ENCODE measurements around the gene TNF.

The TNF gene

DNA sequence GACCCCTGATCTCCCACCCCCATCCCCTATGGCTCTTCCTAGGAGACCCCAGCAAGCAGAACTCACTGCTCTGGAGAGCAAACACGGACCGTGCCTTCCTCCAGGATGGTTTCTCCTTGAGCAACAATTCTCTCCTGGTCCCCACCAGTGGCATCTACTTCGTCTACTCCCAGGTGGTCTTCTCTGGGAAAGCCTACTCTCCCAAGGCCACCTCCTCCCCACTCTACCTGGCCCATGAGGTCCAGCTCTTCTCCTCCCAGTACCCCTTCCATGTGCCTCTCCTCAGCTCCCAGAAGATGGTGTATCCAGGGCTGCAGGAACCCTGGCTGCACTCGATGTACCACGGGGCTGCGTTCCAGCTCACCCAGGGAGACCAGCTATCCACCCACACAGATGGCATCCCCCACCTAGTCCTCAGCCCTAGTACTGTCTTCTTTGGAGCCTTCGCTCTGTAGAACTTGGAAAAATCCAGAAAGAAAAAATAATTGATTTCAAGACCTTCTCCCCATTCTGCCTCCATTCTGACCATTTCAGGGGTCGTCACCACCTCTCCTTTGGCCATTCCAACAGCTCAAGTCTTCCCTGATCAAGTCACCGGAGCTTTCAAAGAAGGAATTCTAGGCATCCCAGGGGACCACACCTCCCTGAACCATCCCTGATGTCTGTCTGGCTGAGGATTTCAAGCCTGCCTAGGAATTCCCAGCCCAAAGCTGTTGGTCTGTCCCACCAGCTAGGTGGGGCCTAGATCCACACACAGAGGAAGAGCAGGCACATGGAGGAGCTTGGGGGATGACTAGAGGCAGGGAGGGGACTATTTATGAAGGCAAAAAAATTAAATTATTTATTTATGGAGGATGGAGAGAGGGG, 1.9 kb upstream of the TNF start:
- DNase-seq, result no peak

DNA sequence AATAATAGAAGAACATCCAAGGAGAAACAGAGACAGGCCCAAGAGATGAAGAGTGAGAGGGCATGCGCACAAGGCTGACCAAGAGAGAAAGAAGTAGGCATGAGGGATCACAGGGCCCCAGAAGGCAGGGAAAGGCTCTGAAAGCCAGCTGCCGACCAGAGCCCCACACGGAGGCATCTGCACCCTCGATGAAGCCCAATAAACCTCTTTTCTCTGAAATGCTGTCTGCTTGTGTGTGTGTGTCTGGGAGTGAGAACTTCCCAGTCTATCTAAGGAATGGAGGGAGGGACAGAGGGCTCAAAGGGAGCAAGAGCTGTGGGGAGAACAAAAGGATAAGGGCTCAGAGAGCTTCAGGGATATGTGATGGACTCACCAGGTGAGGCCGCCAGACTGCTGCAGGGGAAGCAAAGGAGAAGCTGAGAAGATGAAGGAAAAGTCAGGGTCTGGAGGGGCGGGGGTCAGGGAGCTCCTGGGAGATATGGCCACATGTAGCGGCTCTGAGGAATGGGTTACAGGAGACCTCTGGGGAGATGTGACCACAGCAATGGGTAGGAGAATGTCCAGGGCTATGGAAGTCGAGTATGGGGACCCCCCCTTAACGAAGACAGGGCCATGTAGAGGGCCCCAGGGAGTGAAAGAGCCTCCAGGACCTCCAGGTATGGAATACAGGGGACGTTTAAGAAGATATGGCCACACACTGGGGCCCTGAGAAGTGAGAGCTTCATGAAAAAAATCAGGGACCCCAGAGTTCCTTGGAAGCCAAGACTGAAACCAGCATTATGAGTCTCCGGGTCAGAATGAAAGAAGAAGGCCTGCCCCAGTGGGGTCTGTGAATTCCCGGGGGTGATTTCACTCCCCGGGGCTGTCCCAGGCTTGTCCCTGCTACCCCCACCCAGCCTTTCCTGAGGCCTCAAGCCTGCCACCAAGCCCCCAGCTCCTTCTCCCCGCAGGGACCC, 981 bp upstream of the TNF start:
- DNase-seq, result peak; percentile 58

- DNase-seq, result no peak
Measured at GRCh38 chr6:31575952-31576685, 754 bp downstream of the TNF start.

DNA sequence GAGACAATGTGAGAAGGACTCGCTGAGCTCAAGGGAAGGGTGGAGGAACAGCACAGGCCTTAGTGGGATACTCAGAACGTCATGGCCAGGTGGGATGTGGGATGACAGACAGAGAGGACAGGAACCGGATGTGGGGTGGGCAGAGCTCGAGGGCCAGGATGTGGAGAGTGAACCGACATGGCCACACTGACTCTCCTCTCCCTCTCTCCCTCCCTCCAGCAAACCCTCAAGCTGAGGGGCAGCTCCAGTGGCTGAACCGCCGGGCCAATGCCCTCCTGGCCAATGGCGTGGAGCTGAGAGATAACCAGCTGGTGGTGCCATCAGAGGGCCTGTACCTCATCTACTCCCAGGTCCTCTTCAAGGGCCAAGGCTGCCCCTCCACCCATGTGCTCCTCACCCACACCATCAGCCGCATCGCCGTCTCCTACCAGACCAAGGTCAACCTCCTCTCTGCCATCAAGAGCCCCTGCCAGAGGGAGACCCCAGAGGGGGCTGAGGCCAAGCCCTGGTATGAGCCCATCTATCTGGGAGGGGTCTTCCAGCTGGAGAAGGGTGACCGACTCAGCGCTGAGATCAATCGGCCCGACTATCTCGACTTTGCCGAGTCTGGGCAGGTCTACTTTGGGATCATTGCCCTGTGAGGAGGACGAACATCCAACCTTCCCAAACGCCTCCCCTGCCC, 1.7 kb downstream of the TNF start:
- peak; percentile 60 for DNase-seq

GRCh38 chr6:31577579-31577966, 2.2 kb downstream of the TNF start:
- no peak for DNase-seq

DNA sequence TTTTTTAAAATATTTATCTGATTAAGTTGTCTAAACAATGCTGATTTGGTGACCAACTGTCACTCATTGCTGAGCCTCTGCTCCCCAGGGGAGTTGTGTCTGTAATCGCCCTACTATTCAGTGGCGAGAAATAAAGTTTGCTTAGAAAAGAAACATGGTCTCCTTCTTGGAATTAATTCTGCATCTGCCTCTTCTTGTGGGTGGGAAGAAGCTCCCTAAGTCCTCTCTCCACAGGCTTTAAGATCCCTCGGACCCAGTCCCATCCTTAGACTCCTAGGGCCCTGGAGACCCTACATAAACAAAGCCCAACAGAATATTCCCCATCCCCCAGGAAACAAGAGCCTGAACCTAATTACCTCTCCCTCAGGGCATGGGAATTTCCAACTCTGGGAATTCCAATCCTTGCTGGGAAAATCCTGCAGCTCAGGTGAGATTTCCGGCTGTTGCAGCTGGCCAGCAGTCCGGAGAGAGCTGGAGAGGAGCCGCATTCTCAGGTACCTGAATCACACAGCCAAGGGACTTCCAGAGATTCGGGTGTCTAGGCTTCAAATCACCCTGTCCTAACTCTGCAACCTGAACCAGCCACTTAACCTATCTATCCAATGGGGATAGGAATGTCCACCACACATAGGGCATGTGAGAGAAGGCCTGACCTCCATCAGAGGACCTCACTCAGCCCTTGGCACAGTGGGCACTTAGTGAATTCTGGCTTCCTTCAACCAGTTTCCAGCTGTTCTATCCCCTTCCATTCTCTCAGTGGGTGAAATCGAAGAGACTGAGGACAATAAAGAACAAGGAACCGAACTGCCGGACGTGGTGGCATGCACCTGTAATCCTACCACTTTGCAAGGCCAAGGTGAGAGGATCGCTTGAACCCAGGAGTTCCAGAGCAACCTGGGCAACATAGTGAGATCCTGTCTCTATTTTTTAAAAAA, 3.1 kb downstream of the TNF start:
- DNase-seq, result peak; percentile 12

DNA sequence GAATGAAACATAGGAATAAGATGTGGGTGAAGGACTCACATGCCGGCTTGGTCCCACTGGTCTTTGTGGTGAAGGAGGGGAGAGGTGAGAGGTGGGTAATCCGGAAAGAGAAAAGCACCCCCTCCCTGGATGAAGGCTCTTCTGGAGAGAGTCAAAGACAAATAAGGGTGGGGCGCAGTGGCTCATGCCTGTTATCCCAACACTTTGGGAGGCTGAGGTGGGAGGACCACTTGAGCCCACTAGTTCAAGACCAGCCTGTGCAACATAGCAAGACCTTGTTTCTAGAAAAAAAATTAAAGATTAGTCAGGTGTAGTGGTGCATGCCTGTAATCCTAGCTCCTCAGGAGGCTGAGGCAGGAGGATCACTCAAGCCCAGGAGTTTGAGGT, 3.7 kb downstream of the TNF start:
- peak; percentile 23 for DNase-seq

GRCh38 chr6:31579546-31580437, 4.4 kb downstream of the TNF start:
- peak; percentile 35 for DNase-seq

- no peak for DNase-seq
Measured at GRCh38 chr6:31580438-31580740, 5.0 kb downstream of the TNF start.

DNA sequence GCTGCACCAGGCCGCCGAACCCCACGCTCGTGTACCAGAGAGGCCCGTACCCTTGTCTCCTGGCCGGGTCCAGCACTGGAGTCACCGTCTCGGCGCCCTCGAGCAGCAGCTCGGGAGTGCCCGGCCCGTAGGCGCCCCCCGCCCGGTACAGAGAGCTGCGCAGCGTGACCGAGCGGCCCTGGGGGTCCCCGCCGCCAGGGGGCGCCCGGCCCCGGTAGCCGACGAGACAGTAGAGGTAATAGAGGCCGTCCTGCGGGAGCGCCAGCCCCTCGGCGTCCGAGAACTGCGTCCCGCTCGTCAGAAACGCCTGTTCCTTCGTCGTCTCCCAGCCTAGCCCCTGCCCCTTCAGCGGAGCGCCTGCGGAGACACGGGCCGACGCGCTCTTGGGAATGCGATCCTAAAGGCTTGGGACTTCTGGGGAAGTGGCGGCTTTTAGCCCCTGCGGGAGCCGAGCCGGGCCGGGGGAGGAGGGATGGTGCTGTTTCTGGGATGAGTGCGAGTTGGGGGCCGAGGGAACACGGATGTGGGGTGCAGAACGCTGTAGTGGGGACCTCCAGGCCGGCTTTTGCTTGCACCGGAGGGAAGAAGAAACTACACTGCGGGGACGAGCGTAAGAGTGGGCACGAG, 5.6 kb downstream of the TNF start:
- peak; percentile 89 for DNase-seq

DNA sequence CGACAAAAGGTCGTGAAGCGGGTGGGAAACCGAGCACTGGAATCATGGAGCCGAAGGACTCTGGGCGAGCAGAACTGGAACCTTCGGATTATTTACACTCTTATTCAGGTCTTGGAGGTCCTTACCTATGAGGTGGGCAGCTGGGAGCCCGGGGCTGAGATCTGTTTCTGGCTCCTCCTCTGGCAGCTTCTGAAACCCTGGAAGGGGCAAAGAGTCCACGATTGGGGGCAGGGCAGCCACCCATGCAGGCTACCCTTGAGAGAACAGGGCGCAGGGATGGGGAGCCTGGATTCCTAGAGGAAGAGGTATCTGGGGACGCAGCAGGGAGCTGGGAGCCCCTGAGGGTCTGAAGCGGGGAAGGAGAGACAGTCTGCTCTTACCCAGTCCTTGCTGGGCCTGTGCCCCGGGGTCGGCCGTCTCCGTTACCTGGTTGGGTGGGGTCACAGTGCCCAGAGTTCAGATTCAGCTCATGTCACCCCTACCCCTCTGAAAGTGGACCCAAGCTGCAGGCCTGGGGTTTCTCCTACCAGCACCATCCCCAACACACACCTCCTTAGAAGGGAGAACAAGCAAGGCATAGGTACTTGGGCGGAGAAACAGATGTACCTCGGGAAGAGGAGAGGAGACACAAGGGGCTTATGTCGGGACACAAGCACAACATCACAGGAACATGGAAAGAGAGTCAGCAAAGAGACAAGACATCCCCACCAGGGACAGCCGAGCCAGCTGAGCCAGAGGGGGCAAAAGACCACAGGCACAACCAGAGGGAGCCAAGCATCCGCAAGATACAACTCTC, 6.3 kb downstream of the TNF start:
- DNase-seq, result peak; percentile 15

GRCh38 chr6:31582230-31582643, 6.9 kb downstream of the TNF start, which contains the start of gene LTB:
LTB (minus strand) TSS chr6:31582424; CDS start chr6:31582417, 7 bp downstream.
- peak; percentile 59 for DNase-seq

DNA sequence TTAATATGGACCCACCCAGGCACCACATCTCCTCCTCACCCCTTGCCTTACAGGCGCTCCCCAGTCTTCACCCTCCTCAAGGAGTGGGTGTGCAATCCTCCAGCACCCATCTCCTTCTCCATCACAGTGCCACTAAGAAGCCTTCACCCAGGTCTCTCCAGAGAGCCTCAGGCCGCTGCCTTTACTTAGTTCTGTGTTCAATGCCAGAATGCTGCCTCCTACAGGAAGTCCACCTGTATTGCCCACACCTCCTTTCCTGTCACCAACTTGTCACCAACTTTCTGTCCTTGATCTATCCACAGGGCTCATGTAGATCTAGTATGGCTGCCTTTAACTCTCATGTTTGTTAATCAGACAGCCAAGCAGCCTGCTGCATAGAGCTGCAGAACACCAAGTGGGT, 10.1 kb downstream of the TNF start:
- DNase-seq, result peak; percentile 42

- DNase-seq, result no peak
Measured at GRCh38 chr6:31586008-31586407, 10.6 kb downstream of the TNF start, which contains the start of gene LST1. LST1 (plus strand) TSS chr6:31586277; CDS start chr6:31587300, 1,023 bp downstream.

- DNase-seq, result peak; percentile 22
Measured at GRCh38 chr6:31586599-31587281, 11.4 kb downstream of the TNF start.

GRCh38 chr6:31587791-31588777, 12.7 kb downstream of the TNF start:
- no peak for DNase-seq
